Loucy (cell line): ENCODE measurements around the gene SORCS1.

Experiments
- H2AFZ ChIP-seq: fragments of 200-600 bp; sonication (generic); 2 replicates; pipeline ENCODE4 v1.6.0; 2016; ENCODE audit warnings: antibody characterized with exemption, mild to moderate bottlenecking, low read length, moderate library complexity
- H3F3A ChIP-seq: fragments of 200-600 bp; 2 replicates; pipeline ENCODE4 v1.6.0; 2016; ENCODE audit warnings: antibody characterized with exemption, low read depth, mild to moderate bottlenecking
- H3K27me3 ChIP-seq: fragments of 200-600 bp; sonication (generic); 2 replicates; pipeline ENCODE4 v1.6.1; 2014; ENCODE audit warnings: low read length, mild to moderate bottlenecking; ENCODE audit not compliant: insufficient read depth, poor library complexity, severe bottlenecking
- H3K36me3 ChIP-seq: fragments of 200-600 bp; sonication (generic); 2 replicates; pipeline ENCODE4 v1.6.1; 2016; ENCODE audit warnings: low read length; ENCODE audit not compliant: insufficient read depth
- H3K4me1 ChIP-seq: fragments of 200-600 bp; sonication (generic); 2 replicates; pipeline ENCODE4 v1.5.1; 2014; ENCODE audit warnings: low read length, mild to moderate bottlenecking; ENCODE audit not compliant: insufficient read depth, poor library complexity, severe bottlenecking
- H3K4me2 ChIP-seq: fragments of 200-600 bp; sonication (generic); 2 replicates; pipeline ENCODE4 v1.6.0; 2014; ENCODE audit warnings: antibody characterized with exemption, low read length, low read depth, mild to moderate bottlenecking; ENCODE audit not compliant: poor library complexity, severe bottlenecking
- H3K4me3 ChIP-seq: fragments of 200-600 bp; sonication (generic); 2 replicates; pipeline ENCODE4 v1.5.1; 2014; ENCODE audit warnings: low read length, mild to moderate bottlenecking, mixed read lengths; ENCODE audit not compliant: poor library complexity, severe bottlenecking
- H3K79me2 ChIP-seq: fragments of 200-600 bp; sonication (generic); 2 replicates; pipeline ENCODE4 v1.6.1; 2014; ENCODE audit warnings: low read length; ENCODE audit not compliant: insufficient read depth
- H3K9ac ChIP-seq: fragments of 200-600 bp; sonication (generic); 2 replicates; pipeline ENCODE4 v1.6.0; 2014; ENCODE audit warnings: mild to moderate bottlenecking, low read depth, low read length, moderate library complexity; ENCODE audit not compliant: poor library complexity, severe bottlenecking
- H3K9me2 ChIP-seq: fragments of 200-600 bp; sonication (generic); replicated peaks from 2 replicates; pipeline ENCODE4 v1.6.1; 2016; ENCODE audit warnings: low read depth, low read length, mixed read lengths
- H3K9me3 ChIP-seq: fragments of 200-600 bp; sonication (generic); 2 replicates; pipeline ENCODE4 v1.6.1; 2014; ENCODE audit warnings: mild to moderate bottlenecking, antibody characterized with exemption, low read length, low read depth; ENCODE audit not compliant: insufficient read depth
- H4K20me1 ChIP-seq: fragments of 200-600 bp; sonication (generic); 2 replicates; pipeline ENCODE4 v1.6.0; 2014; ENCODE audit warnings: antibody characterized with exemption, low read length, mild to moderate bottlenecking; ENCODE audit not compliant: insufficient read depth, poor library complexity, severe bottlenecking
- CTCF ChIP-seq: fragments of 200-600 bp; sonication (generic); conservative IDR thresholded peaks from 2 replicates; pipeline ENCODE4 v1.5.1; 2014; ENCODE audit warnings: mild to moderate bottlenecking, antibody characterized with exemption, low read length
- EZH2phosphoT487 ChIP-seq: fragments of 200-600 bp; IDR thresholded peaks from 2 replicates; pipeline ENCODE4 v1.6.1; 2018; ENCODE audit warnings: antibody characterized with exemption, mild to moderate bottlenecking, moderate library complexity, borderline replicate concordance

Gene SORCS1

GRCh38 chr10:106942035-106942662, 222.4 kb downstream of the SORCS1 start:
- no peak overlapping the region for H2AFZ ChIP-seq
- H3K27me3 ChIP-seq, result no peaks in the 10 kb centered on the region
- H3K4me1 ChIP-seq, result no peaks in the 10 kb centered on the region
- H3K36me3 ChIP-seq, result no peaks in the 10 kb centered on the region
- TF ChIP-seq CTCF (no peak), EZH2phosphoT487 (no peak)
- no peak overlapping the region for H3K4me3 ChIP-seq
- no peak overlapping the region for H3K4me2 ChIP-seq
- H3F3A ChIP-seq, result no peaks in the 10 kb centered on the region
- H3K9ac ChIP-seq, result no peak overlapping the region
- no peaks in the 10 kb centered on the region for H4K20me1 ChIP-seq
- H3K9me3 ChIP-seq, result no peaks in the 10 kb centered on the region
- H3K79me2 ChIP-seq, result no peaks in the 10 kb centered on the region
- H3K9me2 ChIP-seq, result no peaks in the 10 kb centered on the region

GRCh38 chr10:106941297-106942034, 223.0 kb downstream of the SORCS1 start:
- Histone ChIP-seq H3K4me3 (no peak overlapping the region), H2AFZ (no peak overlapping the region), H3K9ac (no peak overlapping the region), H4K20me1 (no peaks in the 10 kb centered on the region), H3K27me3 (no peaks in the 10 kb centered on the region), H3K4me2 (no peak overlapping the region), H3K36me3 (no peaks in the 10 kb centered on the region), H3K9me2 (no peaks in the 10 kb centered on the region), H3K79me2 (no peaks in the 10 kb centered on the region), H3F3A (no peaks in the 10 kb centered on the region), H3K9me3 (no peaks in the 10 kb centered on the region), H3K4me1 (no peaks in the 10 kb centered on the region)
- no peak for TF ChIP-seq EZH2phosphoT487
- no peak for TF ChIP-seq CTCF

GRCh38 chr10:106938513-106938912, 226.0 kb downstream of the SORCS1 start:
- no peak overlapping the region for H3K9ac ChIP-seq
- H3K4me2 ChIP-seq, result no peak overlapping the region
- no peaks in the 10 kb centered on the region for H3K27me3 ChIP-seq
- TF ChIP-seq EZH2phosphoT487 (no peak), CTCF (no peak)
- H2AFZ ChIP-seq, result no peak overlapping the region
- no peaks in the 10 kb centered on the region for H3F3A ChIP-seq
- no peaks in the 10 kb centered on the region for H3K9me3 ChIP-seq
- H3K9me2 ChIP-seq, result no peaks in the 10 kb centered on the region
- H3K79me2 ChIP-seq, result no peaks in the 10 kb centered on the region
- no peaks in the 10 kb centered on the region for H3K36me3 ChIP-seq
- no peaks in the 10 kb centered on the region for H4K20me1 ChIP-seq
- no peaks in the 10 kb centered on the region for H3K4me1 ChIP-seq
- H3K4me3 ChIP-seq, result no peak overlapping the region
